KMS-11 (cell line): Measurements from ENCODE around the gene CHL1.

Source experiments
- H2AFZ ChIP-seq: fragments of 200-600 bp; sonication (generic); 2 replicates; pipeline ENCODE4 v1.6.1; 2016; ENCODE audit warnings: antibody characterized with exemption, mixed run types, low read depth
- H3K27ac ChIP-seq: fragments of 200-600 bp; sonication (generic); 2 replicates; pipeline ENCODE4 v1.6.1; 2016; ENCODE audit warnings: mild to moderate bottlenecking, mixed run types
- H3K27me3 ChIP-seq: fragments of 200-600 bp; sonication (generic); 2 replicates; pipeline ENCODE4 v1.6.1; 2017; ENCODE audit warnings: mild to moderate bottlenecking, low read depth, mixed run types, moderate library complexity; ENCODE audit not compliant: insufficient read depth
- H3K36me3 ChIP-seq: fragments of 200-600 bp; sonication (generic); 2 replicates; pipeline ENCODE4 v1.6.1; 2017; ENCODE audit warnings: mild to moderate bottlenecking, mixed run types; ENCODE audit not compliant: insufficient read depth
- H3K4me1 ChIP-seq: fragments of 200-600 bp; sonication (generic); 2 replicates; pipeline ENCODE4 v1.6.1; 2016; ENCODE audit warnings: mild to moderate bottlenecking, low read depth, mixed run types; ENCODE audit not compliant: poor library complexity, severe bottlenecking
- H3K4me2 ChIP-seq: fragments of 200-600 bp; sonication (generic); 2 replicates; pipeline ENCODE4 v1.7.0; 2016; ENCODE audit warnings: mild to moderate bottlenecking, mixed run types
- H3K4me3 ChIP-seq: fragments of 200-600 bp; sonication (generic); IDR thresholded peaks from 2 replicates; pipeline ENCODE4 v1.6.1; 2017; ENCODE audit warnings: low read depth, low read length, mixed read lengths; ENCODE audit not compliant: insufficient read depth
- H3K79me2 ChIP-seq: fragments of 200-600 bp; sonication (generic); 2 replicates; pipeline ENCODE4 v1.6.1; 2016; ENCODE audit warnings: low read depth, mixed run types; ENCODE audit not compliant: insufficient read depth
- H3K9ac ChIP-seq: fragments of 200-600 bp; sonication (generic); 2 replicates; pipeline ENCODE4 v1.6.1; 2016; ENCODE audit warnings: mild to moderate bottlenecking, mixed run types
- H4K20me1 ChIP-seq: fragments of 200-600 bp; sonication (generic); 2 replicates; pipeline ENCODE4 v1.6.1; 2016; ENCODE audit warnings: mild to moderate bottlenecking, mixed run types; ENCODE audit not compliant: insufficient read depth
- TF ChIP-seq, protein P1 (sequence below): fragments of 200-600 bp; sonication (generic); conservative IDR thresholded peaks from 2 replicates; pipeline ENCODE4 v1.6.1; 2017; ENCODE audit warnings: low read depth, mild to moderate bottlenecking, antibody characterized with exemption, low read length, moderate library complexity, mixed read lengths

CHL1 gene

DNA sequence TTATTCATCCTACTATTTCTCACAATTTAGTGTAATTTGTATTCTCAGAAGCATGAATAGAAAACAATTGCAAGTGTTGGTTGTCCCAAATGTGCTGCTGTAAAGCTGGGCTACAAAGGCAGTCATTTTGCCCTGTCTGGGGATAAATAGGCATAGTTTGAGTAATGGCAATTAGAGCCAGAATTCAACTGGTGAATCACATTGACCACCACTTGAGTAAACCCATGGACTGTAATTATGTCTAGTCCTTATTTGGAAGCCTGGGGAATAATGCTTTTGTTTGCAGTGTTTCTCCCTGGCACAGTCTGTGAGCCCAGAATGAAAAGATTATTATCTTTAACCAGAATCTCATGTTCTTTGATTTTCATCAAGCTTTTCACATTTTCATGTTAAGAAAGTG lies 30.5 kb upstream of the CHL1 start:
- Histone ChIP-seq H3K27ac (no peak overlapping the region), H3K4me1 (no peaks in the 10 kb centered on the region), H3K79me2 (no peaks in the 10 kb centered on the region), H3K4me3 (no peak overlapping the region), H3K36me3 (no peaks in the 10 kb centered on the region), H3K27me3 (no peaks in the 10 kb centered on the region), H2AFZ (no peak overlapping the region), H3K9ac (no peak overlapping the region), H4K20me1 (no peaks in the 10 kb centered on the region), H3K4me2 (no peak overlapping the region)
- TF ChIP-seq, protein P1, sequence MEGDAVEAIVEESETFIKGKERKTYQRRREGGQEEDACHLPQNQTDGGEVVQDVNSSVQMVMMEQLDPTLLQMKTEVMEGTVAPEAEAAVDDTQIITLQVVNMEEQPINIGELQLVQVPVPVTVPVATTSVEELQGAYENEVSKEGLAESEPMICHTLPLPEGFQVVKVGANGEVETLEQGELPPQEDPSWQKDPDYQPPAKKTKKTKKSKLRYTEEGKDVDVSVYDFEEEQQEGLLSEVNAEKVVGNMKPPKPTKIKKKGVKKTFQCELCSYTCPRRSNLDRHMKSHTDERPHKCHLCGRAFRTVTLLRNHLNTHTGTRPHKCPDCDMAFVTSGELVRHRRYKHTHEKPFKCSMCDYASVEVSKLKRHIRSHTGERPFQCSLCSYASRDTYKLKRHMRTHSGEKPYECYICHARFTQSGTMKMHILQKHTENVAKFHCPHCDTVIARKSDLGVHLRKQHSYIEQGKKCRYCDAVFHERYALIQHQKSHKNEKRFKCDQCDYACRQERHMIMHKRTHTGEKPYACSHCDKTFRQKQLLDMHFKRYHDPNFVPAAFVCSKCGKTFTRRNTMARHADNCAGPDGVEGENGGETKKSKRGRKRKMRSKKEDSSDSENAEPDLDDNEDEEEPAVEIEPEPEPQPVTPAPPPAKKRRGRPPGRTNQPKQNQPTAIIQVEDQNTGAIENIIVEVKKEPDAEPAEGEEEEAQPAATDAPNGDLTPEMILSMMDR = no peak

DNA sequence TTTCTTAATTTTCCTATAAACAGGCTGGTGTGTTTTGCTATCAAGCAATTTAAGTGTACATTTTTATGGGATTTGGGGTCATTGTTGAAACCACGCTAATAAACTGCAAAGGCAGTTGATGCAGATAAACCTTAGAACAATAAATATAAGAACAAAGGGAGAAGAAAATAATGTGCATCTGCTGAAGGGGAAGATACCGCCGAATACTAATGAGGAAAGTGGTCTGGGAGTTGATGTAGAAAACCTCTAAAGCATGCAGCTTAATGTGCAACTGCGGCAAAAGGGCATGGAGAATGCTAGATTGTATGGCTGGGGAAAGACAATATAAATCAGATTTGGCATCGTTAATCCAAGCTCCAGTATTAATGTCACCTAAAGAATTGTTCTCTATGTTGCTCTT lies 29.8 kb upstream of the CHL1 start:
- no peaks in the 10 kb centered on the region for H4K20me1 ChIP-seq
- no peaks in the 10 kb centered on the region for H3K79me2 ChIP-seq
- no peak overlapping the region for H3K4me3 ChIP-seq
- H3K4me2 ChIP-seq = no peak overlapping the region
- no peaks in the 10 kb centered on the region for H3K4me1 ChIP-seq
- H3K36me3 ChIP-seq = no peaks in the 10 kb centered on the region
- H3K27me3 ChIP-seq = no peaks in the 10 kb centered on the region
- TF ChIP-seq, protein P1 = no peak
- H3K27ac ChIP-seq = no peak overlapping the region
- H3K9ac ChIP-seq = no peak overlapping the region
- H2AFZ ChIP-seq = no peak overlapping the region

DNA sequence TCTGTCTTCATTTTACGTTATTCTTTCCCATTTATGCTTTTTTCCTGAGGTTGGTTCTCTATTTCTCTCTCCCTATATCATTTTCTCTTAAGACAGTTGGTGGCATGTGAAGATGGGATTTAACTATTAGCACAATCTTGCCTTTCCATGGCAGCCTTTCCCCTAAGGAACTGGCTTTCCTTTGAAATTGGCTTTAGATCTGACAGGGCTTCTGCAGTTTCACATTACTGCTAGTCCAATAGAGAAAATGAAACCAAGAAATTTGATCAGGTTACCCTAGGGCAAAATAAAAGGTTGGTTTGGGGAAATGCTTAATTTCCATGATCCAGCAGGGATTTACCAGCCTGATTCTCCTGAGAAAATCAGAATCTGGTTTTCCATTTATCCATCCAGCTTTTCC lies 22.7 kb upstream of the CHL1 start:
- no peaks in the 10 kb centered on the region for H3K27me3 ChIP-seq
- H3K79me2 ChIP-seq = no peaks in the 10 kb centered on the region
- no peak overlapping the region for H3K4me3 ChIP-seq
- TF ChIP-seq, protein P1 = no peak
- H3K9ac ChIP-seq = no peak overlapping the region
- H3K36me3 ChIP-seq = no peaks in the 10 kb centered on the region
- no peak overlapping the region for H3K27ac ChIP-seq
- no peaks in the 10 kb centered on the region for H3K4me1 ChIP-seq
- no peak overlapping the region for H2AFZ ChIP-seq
- peak overlapping the region; percentile 39; the same call in 1 of the 2 replicates for H3K4me2 ChIP-seq
- H4K20me1 ChIP-seq = no peaks in the 10 kb centered on the region

DNA sequence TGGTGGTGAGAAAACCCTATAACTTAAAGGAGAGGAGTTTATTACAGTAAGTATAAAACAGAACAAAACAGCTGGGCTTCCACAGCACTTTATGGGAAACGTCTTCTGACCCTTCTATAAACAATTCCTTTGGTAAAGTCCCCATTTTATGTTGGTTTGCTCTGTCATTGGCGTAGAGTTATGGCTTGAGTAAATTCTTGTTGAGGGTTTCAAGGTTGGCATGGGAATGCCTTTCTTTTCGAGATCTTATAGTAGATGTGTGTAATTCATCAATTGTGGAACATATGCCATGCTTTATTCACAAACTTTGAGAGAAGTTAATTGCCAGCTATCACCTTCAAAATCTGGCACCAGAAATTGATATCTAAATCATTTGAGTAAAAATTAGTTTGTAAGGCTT lies 11.6 kb upstream of the CHL1 start:
- TF ChIP-seq, protein P1 = no peak
- Histone ChIP-seq H3K4me2 (no peak overlapping the region), H3K27ac (no peak overlapping the region), H3K27me3 (no peaks in the 10 kb centered on the region), H3K4me3 (no peak overlapping the region), H3K36me3 (no peaks in the 10 kb centered on the region), H3K79me2 (no peaks in the 10 kb centered on the region), H2AFZ (no peak overlapping the region), H3K9ac (no peak overlapping the region), H4K20me1 (no peaks in the 10 kb centered on the region), H3K4me1 (no peaks in the 10 kb centered on the region)
